Breast epithelium (tissue), 3 donors: ENCODE results near the gene NRG3.

Experiments
- CTCF ChIP-seq, 3 donors: fragments of 450-650 bp; IDR thresholded peaks; one replicate each; pipeline ENCODE4 v1.5.1; 2016 to 2017; ENCODE audit warnings: antibody characterized with exemption in 3 of 3, mild to moderate bottlenecking in 3 of 3, moderate library complexity in 3 of 3
- POLR2A ChIP-seq: fragments of 450-650 bp; IDR thresholded peaks from one replicate; pipeline ENCODE4 v1.6.1; 2016; ENCODE audit warnings: antibody characterized with exemption, mild to moderate bottlenecking, moderate library complexity
- POLR2AphosphoS5 ChIP-seq, 3 donors: sonication (generic); formaldehyde crosslinking; IDR thresholded peaks; one replicate each; pipeline ENCODE4 v1.6.1; 2017; ENCODE audit warnings: antibody characterized with exemption in 3 of 3

GRCh38 chr10:81894616-81895015 is 19.6 kb downstream of the NRG3 start:
- TF ChIP-seq CTCF (IDR thresholded peaks at IDR 0.05) = no peak
- TF ChIP-seq POLR2A = no peak
- no peak for TF ChIP-seq POLR2AphosphoS5 (IDR thresholded peaks at IDR 0.05)
